ENCODE measurements around the gene FAM53B.

Gene FAM53B

GRCh38 chr10:124575107-124576035, 168.8 kb downstream of the FAM53B start:
- no peaks in the 10 kb centered on the region for H3K27me3 Mint-ChIP-seq

DNA sequence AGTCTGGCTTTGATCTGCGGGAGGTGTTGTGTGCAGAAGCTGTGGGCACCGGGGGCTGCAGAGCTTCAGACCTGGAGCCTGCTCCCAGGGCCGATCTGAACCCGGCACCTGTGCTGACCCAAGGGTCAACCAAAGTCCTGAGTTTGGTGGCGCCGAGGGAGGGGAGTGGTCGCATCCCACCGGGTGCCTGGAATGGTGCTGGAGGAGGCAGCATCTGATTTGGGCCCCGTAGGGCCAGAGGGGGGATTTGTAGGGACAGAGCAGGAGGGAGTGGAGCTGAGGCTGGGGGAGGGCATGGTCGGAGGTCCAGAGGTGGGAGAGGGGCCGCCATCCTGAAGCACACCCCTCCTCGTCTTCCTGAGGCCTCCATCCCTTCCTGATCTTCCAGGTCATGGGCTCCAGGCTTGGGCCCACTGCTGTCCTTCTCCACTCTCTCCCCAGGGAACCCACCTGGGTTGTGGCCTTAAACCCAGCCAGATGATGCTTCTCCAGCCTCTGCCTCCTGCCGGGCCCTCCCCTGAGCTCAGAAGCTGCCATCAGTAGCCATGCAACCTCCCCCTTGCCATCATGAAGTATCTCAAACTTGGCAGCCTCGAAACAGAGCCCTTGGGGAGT, 169.6 kb downstream of the FAM53B start:
- Mint-ChIP-seq H3K27me3 (no peaks in the 10 kb centered on the region), H3K4me3 (no peak overlapping the region), H3K4me1 (ENCODE audit: low read depth) (no peaks in the 10 kb centered on the region), H3K36me3 (ENCODE audit: low read depth) (no peaks in the 10 kb centered on the region), H3K27ac (no peak overlapping the region), H3K9me3 (peaks cover under 1% of the 10 kb centered on the region)
- DNase-seq = no peak

More at GRCh38 chr10:124575107-124576035, 168.8 kb downstream of the FAM53B start:
- Mint-ChIP-seq H3K36me3 (ENCODE audit: low read depth) (peaks cover 3% of the 10 kb centered on the region), H3K27ac (no peak overlapping the region), H3K4me3 (no peak overlapping the region), H3K9me3 (peaks cover 5% of the 10 kb centered on the region), H3K4me1 (ENCODE audit: low read depth) (no peaks in the 10 kb centered on the region)
- DNase-seq = no peak

- H3K9me3 Mint-ChIP-seq = no peaks in the 10 kb centered on the region
- H3K4me3 Mint-ChIP-seq = no peak overlapping the region
- DNase-seq = no peak
- no peaks in the 10 kb centered on the region for H3K36me3 Mint-ChIP-seq (ENCODE audit: low read depth)
- H3K4me1 Mint-ChIP-seq (ENCODE audit: low read depth) = no peaks in the 10 kb centered on the region
- H3K27ac Mint-ChIP-seq = no peak overlapping the region
- no peaks in the 10 kb centered on the region for H3K27me3 Mint-ChIP-seq
Measured at GRCh38 chr10:124573726-124574455, 170.3 kb downstream of the FAM53B start.

- no peak overlapping the region for H3K27ac Mint-ChIP-seq
- no peak overlapping the region for H3K4me3 Mint-ChIP-seq
- H3K36me3 Mint-ChIP-seq (ENCODE audit: low read depth) = no peaks in the 10 kb centered on the region
- no peaks in the 10 kb centered on the region for H3K9me3 Mint-ChIP-seq
- H3K4me1 Mint-ChIP-seq (ENCODE audit: low read depth) = no peaks in the 10 kb centered on the region
- no peak for DNase-seq
- no peaks in the 10 kb centered on the region for H3K27me3 Mint-ChIP-seq
Measured at GRCh38 chr10:124572751-124573150, 171.4 kb downstream of the FAM53B start.

GRCh38 chr10:124570646-124571045, 173.5 kb downstream of the FAM53B start:
- Mint-ChIP-seq H3K27me3 (no peaks in the 10 kb centered on the region), H3K36me3 (ENCODE audit: low read depth) (no peaks in the 10 kb centered on the region), H3K4me3 (no peak overlapping the region), H3K9me3 (no peaks in the 10 kb centered on the region), H3K27ac (no peak overlapping the region), H3K4me1 (ENCODE audit: low read depth) (no peaks in the 10 kb centered on the region)
- no peak for DNase-seq

DNA sequence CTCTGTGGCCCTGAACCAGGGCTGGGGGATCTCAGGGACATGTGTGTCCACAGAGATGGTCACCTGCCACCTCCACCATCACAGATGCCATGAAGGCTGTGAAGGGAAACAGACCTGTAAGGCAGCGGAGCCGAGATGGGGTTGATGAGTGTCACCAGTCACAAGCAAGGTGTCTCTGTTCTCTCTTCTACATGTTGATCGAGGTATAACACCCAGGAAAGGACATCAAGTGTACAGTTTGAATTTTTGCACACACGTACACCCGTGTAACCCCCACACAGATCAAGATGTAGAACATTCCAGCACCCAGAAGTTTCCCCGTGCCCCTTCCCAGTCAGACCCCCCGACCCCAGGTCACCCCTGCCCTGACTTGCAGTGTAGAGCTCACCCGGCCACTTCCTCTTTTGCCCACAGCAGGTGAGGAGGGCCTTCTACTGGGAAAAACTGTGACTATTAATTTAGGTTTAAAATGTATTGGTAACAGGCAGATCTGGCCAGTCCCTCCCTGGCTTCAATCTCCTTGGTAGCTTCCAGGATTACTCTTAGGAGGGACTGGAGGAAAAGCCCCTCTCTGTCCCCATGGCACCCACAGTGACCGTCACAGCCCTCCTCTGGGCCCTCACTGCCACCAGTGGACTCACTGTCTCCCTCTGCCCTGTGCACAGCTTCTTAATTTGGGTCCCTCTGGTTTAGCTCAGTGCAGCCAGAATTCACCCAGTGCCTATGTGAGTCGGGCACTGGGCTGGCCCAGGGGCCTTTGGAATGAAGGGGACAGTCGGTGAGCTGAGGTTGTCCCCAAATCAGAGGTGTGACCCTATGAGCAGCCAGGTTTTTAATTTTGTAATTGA, 174.3 kb downstream of the FAM53B start:
- no peak for DNase-seq
- Mint-ChIP-seq H3K27ac (no peak overlapping the region), H3K27me3 (no peaks in the 10 kb centered on the region), H3K4me3 (no peak overlapping the region), H3K36me3 (ENCODE audit: low read depth) (no peaks in the 10 kb centered on the region), H3K4me1 (ENCODE audit: low read depth) (no peaks in the 10 kb centered on the region), H3K9me3 (no peaks in the 10 kb centered on the region)

All from activated T-cell treated with anti-CD3 and anti-CD28 coated beads, Interleukin-2, amount 50 U/mL, for 24 hours (primary cell).